ENCODE data around the gene CCDC9.

The CCDC9 gene

DNA sequence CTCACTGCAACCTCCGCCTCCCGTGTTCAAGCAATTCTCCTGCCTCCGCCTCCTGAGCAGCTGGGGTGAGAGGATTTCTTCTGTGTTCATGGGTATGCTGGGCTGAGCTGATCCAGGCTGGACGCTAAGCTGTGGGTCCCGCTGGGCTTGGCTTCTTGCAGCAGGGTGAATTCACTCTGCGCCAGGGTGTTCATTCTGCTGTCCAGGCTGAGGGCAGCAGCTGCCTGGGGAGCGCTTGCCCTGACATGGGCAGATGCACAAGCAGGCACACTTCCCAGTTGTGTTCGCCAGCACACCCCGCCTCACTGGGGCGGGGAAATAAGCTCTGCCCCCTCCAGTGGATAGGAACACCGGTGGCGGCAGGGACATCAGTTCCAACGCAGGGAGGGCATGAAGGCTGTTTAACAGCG lies 11.0 kb downstream of the CCDC9 start:
- H3K4me1 ChIP-seq (ENCODE audit: insufficient read depth, insufficient read length): peaks cover 4% of the 10 kb centered on the region
- H3K9me3 ChIP-seq (ENCODE audit: insufficient read depth, low read length): no peaks in the 10 kb centered on the region
- H3K27me3 ChIP-seq (ENCODE audit: insufficient read depth, insufficient read length): no peaks in the 10 kb centered on the region
- H3K36me3 ChIP-seq (ENCODE audit: insufficient read depth, insufficient read length, low read length): peaks cover 70% of the 10 kb centered on the region
- no peak overlapping the region for H3K4me3 ChIP-seq (ENCODE audit: insufficient read length, low read depth)
- no peak for DNase-seq (ENCODE audit: low read depth, low spot score)
- H3K9ac ChIP-seq (ENCODE audit: insufficient read length, low read depth): no peak overlapping the region
- TF ChIP-seq YY1 (IDR thresholded peaks at IDR 0.05; ENCODE audit: insufficient read depth, insufficient read length) (no peak), SUZ12 (IDR thresholded peaks at IDR 0.05; ENCODE audit: extremely low read depth, insufficient read depth, insufficient read length) (no peak), ZNF274 (IDR thresholded peaks at IDR 0.05; ENCODE audit: low read depth, low read length) (no peak)

DNA sequence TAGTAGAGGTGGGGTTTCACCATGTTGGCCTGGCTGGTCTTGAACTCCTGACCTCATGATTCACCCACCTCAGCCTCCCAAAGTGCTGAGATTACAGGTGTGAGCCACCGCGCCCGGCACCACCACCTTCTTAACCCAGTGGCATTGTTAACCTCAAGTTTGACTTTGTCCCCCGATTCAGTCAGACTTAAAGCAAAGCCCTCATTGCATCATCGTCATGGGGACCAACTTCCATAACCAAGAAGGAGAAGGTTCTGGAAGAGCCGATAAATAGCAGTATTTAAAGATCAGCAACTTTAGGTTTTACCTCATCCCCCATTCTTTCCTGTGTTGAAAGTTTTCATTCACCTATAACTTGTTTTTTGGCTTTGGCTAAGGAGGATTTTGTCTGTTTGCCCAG lies 11.7 kb downstream of the CCDC9 start:
- DNase-seq (ENCODE audit: low read depth, low spot score): no peak
- H3K9me3 ChIP-seq (ENCODE audit: insufficient read depth, low read length): no peaks in the 10 kb centered on the region
- no peaks in the 10 kb centered on the region for H3K27me3 ChIP-seq (ENCODE audit: insufficient read depth, insufficient read length)
- peaks cover 64% of the 10 kb centered on the region for H3K36me3 ChIP-seq (ENCODE audit: insufficient read depth, insufficient read length, low read length)
- no peak for TF ChIP-seq YY1 (IDR thresholded peaks at IDR 0.05; ENCODE audit: insufficient read depth, insufficient read length)
- no peak for TF ChIP-seq SUZ12 (IDR thresholded peaks at IDR 0.05; ENCODE audit: extremely low read depth, insufficient read depth, insufficient read length)
- TF ChIP-seq ZNF274 (IDR thresholded peaks at IDR 0.05; ENCODE audit: low read depth, low read length): no peak
- peaks cover 4% of the 10 kb centered on the region for H3K4me1 ChIP-seq (ENCODE audit: insufficient read depth, insufficient read length)
- H3K9ac ChIP-seq (ENCODE audit: insufficient read length, low read depth): no peak overlapping the region
- H3K4me3 ChIP-seq (ENCODE audit: insufficient read length, low read depth): no peak overlapping the region

DNA sequence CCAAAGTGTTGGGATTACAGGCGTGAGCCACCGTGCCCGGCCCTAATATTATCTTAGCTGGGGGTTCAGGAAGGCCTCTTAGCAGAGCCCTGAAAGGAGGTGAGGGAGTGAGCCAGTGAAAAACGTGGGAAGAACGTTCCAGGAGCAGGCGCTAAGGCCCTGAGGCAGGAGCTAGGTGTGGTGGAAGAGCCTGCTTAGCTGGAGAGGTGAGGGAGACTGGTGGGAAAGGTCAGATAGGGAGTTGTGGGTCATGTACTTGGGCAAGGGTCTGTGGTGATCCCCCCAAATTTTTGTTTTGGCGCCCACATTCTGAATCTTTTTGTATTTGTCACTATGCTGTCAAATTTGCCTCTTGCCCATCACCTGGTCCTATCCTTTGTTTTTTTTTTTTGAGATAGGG lies 13.3 kb downstream of the CCDC9 start:
- TF ChIP-seq SUZ12 (IDR thresholded peaks at IDR 0.05; ENCODE audit: extremely low read depth, insufficient read depth, insufficient read length): no peak
- TF ChIP-seq YY1 (IDR thresholded peaks at IDR 0.05; ENCODE audit: insufficient read depth, insufficient read length): no peak
- no peak for TF ChIP-seq ZNF274 (IDR thresholded peaks at IDR 0.05; ENCODE audit: low read depth, low read length)
- Histone ChIP-seq H3K4me1 (ENCODE audit: insufficient read depth, insufficient read length) (peaks cover 4% of the 10 kb centered on the region), H3K9ac (ENCODE audit: insufficient read length, low read depth) (no peak overlapping the region), H3K9me3 (ENCODE audit: insufficient read depth, low read length) (no peaks in the 10 kb centered on the region), H3K36me3 (ENCODE audit: insufficient read depth, insufficient read length, low read length) (peaks cover 55% of the 10 kb centered on the region), H3K27me3 (ENCODE audit: insufficient read depth, insufficient read length) (no peaks in the 10 kb centered on the region), H3K4me3 (ENCODE audit: insufficient read length, low read depth) (no peak overlapping the region)
- DNase-seq (ENCODE audit: low read depth, low spot score): no peak

DNA sequence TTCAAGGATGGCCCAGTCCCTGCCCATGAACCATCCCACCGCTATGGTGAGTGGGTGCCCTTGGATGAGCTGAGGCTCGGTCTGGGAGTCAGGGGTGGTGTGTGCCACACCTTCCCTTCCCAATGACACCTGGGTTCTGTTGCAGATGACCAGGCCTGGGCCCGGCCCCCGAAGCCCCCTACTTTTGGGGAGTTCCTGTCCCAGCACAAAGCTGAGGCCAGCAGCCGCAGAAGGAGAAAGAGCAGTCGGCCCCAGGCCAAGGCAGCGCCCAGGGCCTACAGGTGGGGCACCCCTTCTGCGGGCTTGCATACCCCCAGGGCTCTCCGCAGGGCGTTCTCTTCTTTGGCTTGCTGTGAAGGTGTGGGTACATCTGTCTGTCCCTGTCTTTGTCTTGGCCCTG lies 14.1 kb downstream of the CCDC9 start:
- Histone ChIP-seq H3K4me3 (ENCODE audit: insufficient read length, low read depth) (no peak overlapping the region), H3K27me3 (ENCODE audit: insufficient read depth, insufficient read length) (peaks cover 3% of the 10 kb centered on the region), H3K4me1 (ENCODE audit: insufficient read depth, insufficient read length) (peaks cover 5% of the 10 kb centered on the region), H3K36me3 (ENCODE audit: insufficient read depth, insufficient read length, low read length) (peaks cover 48% of the 10 kb centered on the region), H3K9ac (ENCODE audit: insufficient read length, low read depth) (no peak overlapping the region), H3K9me3 (ENCODE audit: insufficient read depth, low read length) (no peaks in the 10 kb centered on the region)
- DNase-seq (ENCODE audit: low read depth, low spot score): no peak
- TF ChIP-seq ZNF274 (IDR thresholded peaks at IDR 0.05; ENCODE audit: low read depth, low read length): no peak
- TF ChIP-seq SUZ12 (IDR thresholded peaks at IDR 0.05; ENCODE audit: extremely low read depth, insufficient read depth, insufficient read length): no peak

DNA sequence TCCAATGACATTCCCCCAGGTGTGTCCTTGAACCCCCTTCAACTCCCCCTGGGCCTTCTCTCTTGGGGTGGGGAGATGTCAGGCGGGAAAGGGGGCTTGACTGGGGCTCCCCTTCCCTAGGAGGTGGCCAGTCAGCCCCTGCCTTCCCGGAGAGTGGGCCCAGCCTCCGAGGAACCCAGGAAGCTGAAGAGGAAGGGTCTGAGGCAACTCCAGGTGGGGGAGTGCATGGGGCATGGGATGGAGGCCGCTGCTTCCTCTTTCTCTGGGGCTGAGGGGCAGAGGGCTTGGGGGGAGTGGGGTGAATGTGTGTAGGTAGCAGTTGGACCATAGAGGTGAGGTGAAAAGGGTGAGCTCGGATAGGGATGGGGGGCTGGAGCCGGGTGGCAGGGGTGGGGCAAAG lies 15.6 kb downstream of the CCDC9 start:
- no peak overlapping the region for H3K9ac ChIP-seq (ENCODE audit: insufficient read length, low read depth)

DNA sequence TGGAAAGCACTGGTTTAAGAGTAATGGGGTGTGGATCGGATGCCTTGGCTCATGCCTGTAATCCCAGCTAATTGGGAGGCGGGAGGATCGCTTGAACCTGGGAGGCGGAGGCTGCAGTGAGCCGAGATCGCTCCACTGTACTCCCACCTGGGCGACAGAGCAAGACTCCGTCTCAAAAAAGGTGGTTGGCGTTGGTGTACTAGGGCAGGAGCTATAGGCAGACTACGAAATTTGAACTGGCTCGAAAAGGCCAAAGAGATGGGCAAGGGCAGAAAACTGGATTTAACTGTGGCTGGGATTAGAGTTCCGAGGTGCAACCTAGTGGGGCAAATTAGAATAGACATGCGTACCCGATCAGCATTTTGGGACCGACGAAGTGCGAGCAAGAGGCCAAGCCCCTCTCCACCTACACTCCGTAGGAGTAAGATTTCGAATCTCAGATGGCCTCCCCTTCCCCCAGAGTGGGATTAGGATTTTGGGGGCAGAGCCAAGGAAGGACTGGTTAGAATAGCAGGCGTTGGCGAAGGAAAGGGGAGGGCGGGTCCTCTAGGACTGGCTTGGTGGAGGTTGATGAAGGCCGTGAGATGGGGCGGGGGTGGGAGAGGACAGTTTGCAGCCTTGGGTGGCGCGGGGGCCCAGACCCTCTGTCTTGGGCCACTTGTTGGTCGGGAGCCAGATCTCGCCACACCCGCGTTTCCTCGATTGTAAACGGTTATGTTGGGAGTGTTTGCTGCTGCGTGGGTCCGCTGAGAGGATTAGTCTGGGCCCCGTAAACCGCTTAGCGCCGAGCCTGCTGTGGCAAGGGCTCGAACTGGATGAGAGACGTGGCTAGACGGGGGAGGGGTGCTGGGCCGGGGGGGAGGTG lies 16.4 kb downstream of the CCDC9 start:
- TF ChIP-seq SUZ12 (IDR thresholded peaks at IDR 0.05; ENCODE audit: extremely low read depth, insufficient read depth, insufficient read length) (no peak), YY1 (IDR thresholded peaks at IDR 0.05; ENCODE audit: insufficient read depth, insufficient read length) (no peak), ZNF274 (IDR thresholded peaks at IDR 0.05; ENCODE audit: low read depth, low read length) (no peak)
- Histone ChIP-seq H3K9ac (ENCODE audit: insufficient read length, low read depth) (peak overlapping the region; percentile 89), H3K9me3 (ENCODE audit: insufficient read depth, low read length) (no peaks in the 10 kb centered on the region), H3K4me3 (ENCODE audit: insufficient read length, low read depth) (peak overlapping the region; percentile 68), H3K36me3 (ENCODE audit: insufficient read depth, insufficient read length, low read length) (peaks cover 39% of the 10 kb centered on the region), H3K4me1 (ENCODE audit: insufficient read depth, insufficient read length) (peaks cover 12% of the 10 kb centered on the region), H3K27me3 (ENCODE audit: insufficient read depth, insufficient read length) (peaks cover 7% of the 10 kb centered on the region)
- no peak for DNase-seq (ENCODE audit: low read depth, low spot score)

More for the DNA sequence above, 15.6 kb downstream of the CCDC9 start:
- TF ChIP-seq YY1 (IDR thresholded peaks at IDR 0.05; ENCODE audit: insufficient read depth, insufficient read length): no peak
- no peak for TF ChIP-seq ZNF274 (IDR thresholded peaks at IDR 0.05; ENCODE audit: low read depth, low read length)
- no peak for TF ChIP-seq SUZ12 (IDR thresholded peaks at IDR 0.05; ENCODE audit: extremely low read depth, insufficient read depth, insufficient read length)
- Histone ChIP-seq H3K4me1 (ENCODE audit: insufficient read depth, insufficient read length) (peaks cover 12% of the 10 kb centered on the region), H3K27me3 (ENCODE audit: insufficient read depth, insufficient read length) (peaks cover 7% of the 10 kb centered on the region), H3K36me3 (ENCODE audit: insufficient read depth, insufficient read length, low read length) (peaks cover 45% of the 10 kb centered on the region), H3K9me3 (ENCODE audit: insufficient read depth, low read length) (no peaks in the 10 kb centered on the region), H3K4me3 (ENCODE audit: insufficient read length, low read depth) (no peak overlapping the region)
- no peak for DNase-seq (ENCODE audit: low read depth, low spot score)

DNA sequence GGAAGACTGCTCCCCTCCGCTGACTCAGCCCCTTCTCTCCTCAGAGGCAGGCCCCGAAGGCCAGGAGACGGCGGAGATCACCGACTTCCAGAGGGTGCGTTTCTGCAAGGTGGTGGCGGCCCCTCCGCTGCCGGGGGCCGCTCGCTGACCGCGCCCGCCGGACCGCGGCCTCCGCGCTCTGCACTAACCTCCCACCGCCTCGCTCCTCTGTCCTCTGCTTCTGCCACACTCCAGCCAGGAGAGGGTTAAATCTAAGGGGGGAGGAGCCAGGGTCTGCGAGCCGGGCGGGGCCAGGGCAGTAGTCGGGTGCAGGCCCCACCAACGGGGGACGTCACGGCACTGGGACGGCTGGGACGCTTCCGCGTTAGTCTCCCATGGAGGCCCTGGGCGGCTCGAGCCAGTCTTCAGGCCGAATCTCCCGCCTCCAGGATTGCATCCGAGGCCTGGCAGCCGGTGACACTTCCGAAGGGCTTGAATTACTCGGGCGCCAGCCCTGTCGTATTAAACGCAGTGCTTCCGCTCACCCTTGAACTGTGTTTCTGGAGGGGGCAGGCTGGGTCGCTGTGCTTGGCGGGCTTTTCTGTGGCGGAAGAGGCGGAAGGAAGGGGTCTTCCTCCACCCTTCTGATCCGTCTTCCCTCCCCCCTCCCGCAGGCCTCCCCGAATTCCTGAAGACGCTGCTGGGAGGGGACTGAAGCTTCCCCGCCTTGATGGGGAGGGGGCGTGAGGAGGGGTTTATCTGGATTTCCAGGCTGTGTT lies 17.2 kb downstream of the CCDC9 start:
- TF ChIP-seq ZNF274 (IDR thresholded peaks at IDR 0.05; ENCODE audit: low read depth, low read length): no peak
- TF ChIP-seq SUZ12 (IDR thresholded peaks at IDR 0.05; ENCODE audit: extremely low read depth, insufficient read depth, insufficient read length): no peak
- TF ChIP-seq YY1 (IDR thresholded peaks at IDR 0.05; ENCODE audit: insufficient read depth, insufficient read length): no peak
- H3K27me3 ChIP-seq (ENCODE audit: insufficient read depth, insufficient read length): peaks cover 7% of the 10 kb centered on the region
- H3K36me3 ChIP-seq (ENCODE audit: insufficient read depth, insufficient read length, low read length): peaks cover 32% of the 10 kb centered on the region
- DNase-seq (ENCODE audit: low read depth, low spot score): peak; percentile 65
- H3K4me1 ChIP-seq (ENCODE audit: insufficient read depth, insufficient read length): peaks cover 12% of the 10 kb centered on the region
- peak overlapping the region; percentile 89 for H3K9ac ChIP-seq (ENCODE audit: insufficient read length, low read depth)
- peak overlapping the region; percentile 68 for H3K4me3 ChIP-seq (ENCODE audit: insufficient read length, low read depth)
- H3K9me3 ChIP-seq (ENCODE audit: insufficient read depth, low read length): no peaks in the 10 kb centered on the region
